GM21526 (cell line): ENCODE measurements around the gene TNNT3.
"Not testable (repeated sequence)": the region's sequence is repeated elsewhere in the genome, so short reads cannot be mapped to it uniquely, and the experiment has no call there.

Source experiments
- ATAC-seq: cut with Tn5 transposase; IDR thresholded peaks from one replicate; pipeline ENCODE4 v1.9.1; 2021; ENCODE audit warnings: moderate library complexity; ENCODE audit not compliant: unreplicated experiment, low FRiP score

Gene TNNT3

GRCh38 chr11:1919391-1920127 lies at the start of gene TNNT3:
Gene TNNT3, plus strand, starts transcription at chr11:1919703. Its CDS starts 3,172 bp downstream, at chr11:1922875.
- ATAC-seq = no peak

GRCh38 chr11:1870326-1870696 lies 49.2 kb upstream of the TNNT3 start:
- ATAC-seq = no peak

GRCh38 chr11:1870721-1871466 lies 48.6 kb upstream of the TNNT3 start:
- ATAC-seq = no peak

GRCh38 chr11:1871531-1871930 lies 48.0 kb upstream of the TNNT3 start:
- no peak for ATAC-seq

GRCh38 chr11:1872267-1872985 lies 47.1 kb upstream of the TNNT3 start:
- ATAC-seq = no peak

GRCh38 chr11:1873048-1873812 lies 46.3 kb upstream of the TNNT3 start:
- ATAC-seq = no peak

GRCh38 chr11:1873813-1874150 lies 45.7 kb upstream of the TNNT3 start:
- not testable (repeated sequence) for ATAC-seq

GRCh38 chr11:1874441-1875092 lies 44.9 kb upstream of the TNNT3 start:
- ATAC-seq = not testable (repeated sequence)

GRCh38 chr11:1875093-1875850 lies 44.2 kb upstream of the TNNT3 start:
- ATAC-seq = no peak

GRCh38 chr11:1875851-1876301 lies 43.6 kb upstream of the TNNT3 start:
- not testable (repeated sequence) for ATAC-seq

- ATAC-seq = no peak
Measured at GRCh38 chr11:1876361-1877063, 43.0 kb upstream of the TNNT3 start.

GRCh38 chr11:1877211-1878136 lies 42.0 kb upstream of the TNNT3 start:
- no peak for ATAC-seq

GRCh38 chr11:1878137-1879031 lies 41.1 kb upstream of the TNNT3 start:
- no peak for ATAC-seq

- ATAC-seq = no peak
Measured at GRCh38 chr11:1879342-1879940, 40.1 kb upstream of the TNNT3 start.

GRCh38 chr11:1879941-1880720 lies 39.4 kb upstream of the TNNT3 start:
- ATAC-seq = no peak
